Kidney epithelial cell (primary cell): ENCODE results near the gene IQCN. TPM values are rescaled to one million over a fixed set of nuclear protein-coding genes. Genes with fewer than 3 reads are reported as not detected.

Source experiments
- DNase-seq: peaks from one replicate; pipeline ENCODE4 v3.0.0-alpha.2; 2010; ENCODE audit warnings: low read depth
- H3K27me3 ChIP-seq: 2 replicates; pipeline ENCODE4 v1.6.0; 2011; ENCODE audit warnings: low read length; ENCODE audit not compliant: control insufficient read depth, insufficient read depth
- H3K36me3 ChIP-seq: 2 replicates; pipeline ENCODE4 v1.5.1; 2011; ENCODE audit warnings: low read length; ENCODE audit not compliant: control insufficient read depth, insufficient read depth
- H3K4me3 ChIP-seq: 2 replicates; pipeline ENCODE4 v1.5.1; 2011; ENCODE audit warnings: low read depth, mild to moderate bottlenecking, control low read depth, low read length
- CTCF ChIP-seq: IDR thresholded peaks from 2 replicates; pipeline ENCODE4 v1.5.1; 2011; ENCODE audit warnings: mild to moderate bottlenecking, moderate library complexity, low read length, control low read depth, inconsistent platforms; ENCODE audit not compliant: insufficient read depth, poor library complexity, severe bottlenecking
- total RNA-seq: library from RNA; depleted of rRNA; stranded (reverse); fragments of >200 nt; gene quantifications from 2 replicates; pipeline ENCODE4 v1.2.3, GENCODE V29; 2015

Gene IQCN
- 0.13 and 0.21 TPM in 2 replicates for total RNA-seq

- H3K36me3 ChIP-seq = peaks cover 2% of the 10 kb centered on the region
- TF ChIP-seq CTCF = no peak
- H3K4me3 ChIP-seq = no peak within 1 kb of the TSS
- H3K27me3 ChIP-seq = no peaks in the 10 kb centered on the region
- DNase-seq = no peak
These were observed at the start of gene IQCN for GRCh38 chr19:18274219-18274780. IQCN (minus strand) TSS chr19:18274452; CDS start chr19:18269478, 4,974 bp downstream.

- no peaks in the 10 kb centered on the region for H3K27me3 ChIP-seq
- peak; percentile 72 for DNase-seq
- H3K36me3 ChIP-seq = peaks cover 1% of the 10 kb centered on the region
- peak; percentile 36 for TF ChIP-seq CTCF
- peak within 1 kb of the TSS; percentile 65 for H3K4me3 ChIP-seq
These were observed 48.7 kb upstream of the IQCN start, which contains the start of gene LSM4 for GRCh38 chr19:18322759-18323460. LSM4 (minus strand) TSS chr19:18323076; CDS start chr19:18323020, 56 bp downstream.

- Histone ChIP-seq H3K4me3 (peak overlapping the region; percentile 65), H3K27me3 (no peaks in the 10 kb centered on the region), H3K36me3 (peaks cover 1% of the 10 kb centered on the region)
- DNase-seq = no peak
- TF ChIP-seq CTCF = peak; percentile 33
These were observed 48.1 kb upstream of the IQCN start for GRCh38 chr19:18322318-18322758.

- no peak for TF ChIP-seq CTCF
- no peak for DNase-seq
- no peaks in the 10 kb centered on the region for H3K27me3 ChIP-seq
- peak overlapping the region; percentile 65 for H3K4me3 ChIP-seq
- H3K36me3 ChIP-seq = peaks cover 1% of the 10 kb centered on the region
These were observed 47.5 kb upstream of the IQCN start for GRCh38 chr19:18321734-18322102.

GRCh38 chr19:18320865-18321733 is 46.8 kb upstream of the IQCN start:
- H3K4me3 ChIP-seq = no peak overlapping the region
- H3K27me3 ChIP-seq = no peaks in the 10 kb centered on the region
- H3K36me3 ChIP-seq = peaks cover 1% of the 10 kb centered on the region
- no peak for TF ChIP-seq CTCF
- no peak for DNase-seq
